GM23338 (cell line): Measurements from ENCODE around the gene KLK12. TPM values are rescaled to one million over a fixed set of nuclear protein-coding genes. Genes with fewer than 3 reads are reported as not detected.

Source experiments
- ATAC-seq: fragments of 200-7000 bp; cut with Tn5 transposase; 3 replicates; pipeline ENCODE4 v1.9.1; 2020
- DNase-seq: peaks from one replicate; pipeline ENCODE4 v3.0.0-alpha.2; 2015; ENCODE audit warnings: low spot score
- H2AFZ ChIP-seq: fragments of 200-600 bp; sonication (generic); 2 replicates; pipeline ENCODE4 v1.8.0; 2016; ENCODE audit warnings: antibody characterized with exemption, mild to moderate bottlenecking, moderate library complexity
- H3F3A ChIP-seq: fragments of 200-600 bp; sonication (generic); replicated peaks from 2 replicates; pipeline ENCODE4 v1.8.0; 2017; ENCODE audit warnings: antibody characterized with exemption, mixed run types, low read depth
- H3K27ac ChIP-seq: fragments of 200-600 bp; sonication (generic); 2 replicates; pipeline ENCODE4 v1.6.1; 2016; ENCODE audit warnings: low read depth
- H3K27me3 ChIP-seq: fragments of 200-600 bp; sonication (generic); 2 replicates; pipeline ENCODE4 v1.8.0; 2016; ENCODE audit warnings: mild to moderate bottlenecking, mixed run types, moderate library complexity; ENCODE audit not compliant: insufficient read depth
- H3K36me3 ChIP-seq: fragments of 200-600 bp; sonication (generic); 2 replicates; pipeline ENCODE4 v1.8.0; 2016; ENCODE audit warnings: mild to moderate bottlenecking; ENCODE audit not compliant: insufficient read depth
- H3K4me1 ChIP-seq: fragments of 200-600 bp; sonication (generic); 2 replicates; pipeline ENCODE4 v1.8.0; 2016; ENCODE audit warnings: mild to moderate bottlenecking, moderate library complexity; ENCODE audit not compliant: insufficient read depth
- H3K4me2 ChIP-seq: fragments of 200-600 bp; sonication (generic); 2 replicates; pipeline ENCODE4 v1.7.1; 2017; ENCODE audit warnings: mixed run types
- H3K4me3 ChIP-seq: fragments of 200-600 bp; sonication (generic); 2 replicates; pipeline ENCODE4 v1.6.1; 2016; ENCODE audit warnings: mixed run types
- H3K79me2 ChIP-seq: fragments of 200-600 bp; sonication (generic); replicated peaks from 2 replicates; pipeline ENCODE4 v1.8.0; 2017; ENCODE audit warnings: mild to moderate bottlenecking; ENCODE audit not compliant: insufficient read depth
- H3K9me2 ChIP-seq: fragments of 200-600 bp; sonication (generic); 2 replicates; pipeline ENCODE4 v1.8.0; 2017; ENCODE audit not compliant: insufficient read depth
- H4K20me1 ChIP-seq: fragments of 200-600 bp; sonication (generic); replicated peaks from 2 replicates; pipeline ENCODE4 v1.8.0; 2017; ENCODE audit warnings: mild to moderate bottlenecking; ENCODE audit not compliant: insufficient read depth
- H3K27ac Mint-ChIP-seq: 2 replicates; pipeline ENCODE4 v1.8.0; 2020; ENCODE audit warnings: inconsistent platforms, mild to moderate bottlenecking, moderate library complexity, mixed read lengths
- H3K27me3 Mint-ChIP-seq: 3 replicates; pipeline ENCODE4 v1.8.0; 2022; ENCODE audit warnings: low read depth, mild to moderate bottlenecking, moderate library complexity, mixed read lengths, inconsistent platforms; ENCODE audit not compliant: insufficient read depth, poor library complexity
- H3K36me3 Mint-ChIP-seq: 3 replicates; pipeline ENCODE4 v1.8.0; 2021; ENCODE audit warnings: low read depth, mild to moderate bottlenecking, inconsistent platforms, moderate library complexity, mixed read lengths
- H3K4me1 Mint-ChIP-seq: 3 replicates; pipeline ENCODE4 v1.8.0; 2020; ENCODE audit warnings: mild to moderate bottlenecking, inconsistent platforms, mixed read lengths
- H3K4me3 Mint-ChIP-seq: 3 replicates; pipeline ENCODE4 v1.8.0; 2021; ENCODE audit warnings: moderate library complexity, mild to moderate bottlenecking, inconsistent platforms, mixed read lengths
- H3K9me3 Mint-ChIP-seq: 3 replicates; pipeline ENCODE4 v1.8.0; 2020; ENCODE audit warnings: moderate library complexity, mild to moderate bottlenecking, inconsistent platforms, mixed read lengths
- CREB1 ChIP-seq: fragments of 250-450 bp; sonication (Bioruptor Pico); IDR thresholded peaks from 2 replicates; pipeline ENCODE4 v1.5.0; 2020; ENCODE audit warnings: low read depth, mild to moderate bottlenecking, moderate library complexity
- EZH2 ChIP-seq: fragments of 200-600 bp; sonication (generic); IDR thresholded peaks from one replicate; pipeline ENCODE4 v1.8.0; 2017; ENCODE audit warnings: antibody characterized with exemption, mild to moderate bottlenecking, low read depth; ENCODE audit not compliant: unreplicated experiment
- JUNB ChIP-seq: IDR thresholded peaks from one replicate; pipeline ENCODE4 v1.6.1; 2016; ENCODE audit warnings: antibody characterized with exemption; ENCODE audit not compliant: unreplicated experiment
- ZNF331 ChIP-seq: fragments of 250-450 bp; sonication (Bioruptor Pico); IDR thresholded peaks from 2 replicates; pipeline ENCODE4 v1.5.0; 2020; ENCODE audit warnings: low read depth, mild to moderate bottlenecking, moderate library complexity
- polyA plus RNA-seq: library from polyadenylated mRNA; unstranded; fragments of >200 nt; fragmentation: Nextera tagmentation; extraction: Ambion mirVana; gene quantifications from 2 replicates; pipeline ENCODE4 v1.2.1, GENCODE V29; 2016
- total RNA-seq: library from RNA; depleted of rRNA; stranded (reverse); fragments of >200 nt; shearing (Covaris generic); gene quantifications from 2 replicates; pipeline ENCODE4 v1.2.3, GENCODE V29; 2014
- TF ChIP-seq, protein P1 (sequence below): fragments of 250-450 bp; sonication (Bioruptor Pico); IDR thresholded peaks from 2 replicates; pipeline ENCODE4 v1.5.0; 2020; ENCODE audit warnings: mild to moderate bottlenecking, moderate library complexity
- TF ChIP-seq, protein P2 (sequence below): IDR thresholded peaks from one replicate; pipeline ENCODE4 v1.6.1; 2018; ENCODE audit warnings: antibody characterized with exemption; ENCODE audit not compliant: unreplicated experiment

Gene KLK12
- total and polyA plus RNA-seq, 2 experiments from 2014 or later, result not detected

DNA sequence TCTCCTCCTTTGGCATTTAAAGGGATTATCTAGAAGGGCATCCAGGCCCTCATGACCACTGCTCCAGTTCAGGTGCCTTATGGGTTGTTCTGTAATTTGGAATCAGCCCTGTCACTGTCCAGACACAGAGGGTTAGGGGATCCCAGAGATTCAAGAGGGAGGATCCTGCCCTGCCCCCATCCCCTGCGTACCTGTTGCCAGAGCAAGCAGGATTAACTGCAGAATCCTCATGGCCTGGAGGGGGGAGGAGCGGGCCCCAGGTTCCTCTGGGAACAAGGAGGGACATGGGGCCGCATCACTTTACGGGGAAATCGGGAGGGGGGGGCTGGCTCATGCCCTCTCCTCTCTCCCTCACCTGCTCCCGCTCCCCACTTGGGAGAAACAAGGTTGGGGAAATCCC is 9.4 kb downstream of the KLK12 start (continued):
- TF ChIP-seq, protein P1, sequence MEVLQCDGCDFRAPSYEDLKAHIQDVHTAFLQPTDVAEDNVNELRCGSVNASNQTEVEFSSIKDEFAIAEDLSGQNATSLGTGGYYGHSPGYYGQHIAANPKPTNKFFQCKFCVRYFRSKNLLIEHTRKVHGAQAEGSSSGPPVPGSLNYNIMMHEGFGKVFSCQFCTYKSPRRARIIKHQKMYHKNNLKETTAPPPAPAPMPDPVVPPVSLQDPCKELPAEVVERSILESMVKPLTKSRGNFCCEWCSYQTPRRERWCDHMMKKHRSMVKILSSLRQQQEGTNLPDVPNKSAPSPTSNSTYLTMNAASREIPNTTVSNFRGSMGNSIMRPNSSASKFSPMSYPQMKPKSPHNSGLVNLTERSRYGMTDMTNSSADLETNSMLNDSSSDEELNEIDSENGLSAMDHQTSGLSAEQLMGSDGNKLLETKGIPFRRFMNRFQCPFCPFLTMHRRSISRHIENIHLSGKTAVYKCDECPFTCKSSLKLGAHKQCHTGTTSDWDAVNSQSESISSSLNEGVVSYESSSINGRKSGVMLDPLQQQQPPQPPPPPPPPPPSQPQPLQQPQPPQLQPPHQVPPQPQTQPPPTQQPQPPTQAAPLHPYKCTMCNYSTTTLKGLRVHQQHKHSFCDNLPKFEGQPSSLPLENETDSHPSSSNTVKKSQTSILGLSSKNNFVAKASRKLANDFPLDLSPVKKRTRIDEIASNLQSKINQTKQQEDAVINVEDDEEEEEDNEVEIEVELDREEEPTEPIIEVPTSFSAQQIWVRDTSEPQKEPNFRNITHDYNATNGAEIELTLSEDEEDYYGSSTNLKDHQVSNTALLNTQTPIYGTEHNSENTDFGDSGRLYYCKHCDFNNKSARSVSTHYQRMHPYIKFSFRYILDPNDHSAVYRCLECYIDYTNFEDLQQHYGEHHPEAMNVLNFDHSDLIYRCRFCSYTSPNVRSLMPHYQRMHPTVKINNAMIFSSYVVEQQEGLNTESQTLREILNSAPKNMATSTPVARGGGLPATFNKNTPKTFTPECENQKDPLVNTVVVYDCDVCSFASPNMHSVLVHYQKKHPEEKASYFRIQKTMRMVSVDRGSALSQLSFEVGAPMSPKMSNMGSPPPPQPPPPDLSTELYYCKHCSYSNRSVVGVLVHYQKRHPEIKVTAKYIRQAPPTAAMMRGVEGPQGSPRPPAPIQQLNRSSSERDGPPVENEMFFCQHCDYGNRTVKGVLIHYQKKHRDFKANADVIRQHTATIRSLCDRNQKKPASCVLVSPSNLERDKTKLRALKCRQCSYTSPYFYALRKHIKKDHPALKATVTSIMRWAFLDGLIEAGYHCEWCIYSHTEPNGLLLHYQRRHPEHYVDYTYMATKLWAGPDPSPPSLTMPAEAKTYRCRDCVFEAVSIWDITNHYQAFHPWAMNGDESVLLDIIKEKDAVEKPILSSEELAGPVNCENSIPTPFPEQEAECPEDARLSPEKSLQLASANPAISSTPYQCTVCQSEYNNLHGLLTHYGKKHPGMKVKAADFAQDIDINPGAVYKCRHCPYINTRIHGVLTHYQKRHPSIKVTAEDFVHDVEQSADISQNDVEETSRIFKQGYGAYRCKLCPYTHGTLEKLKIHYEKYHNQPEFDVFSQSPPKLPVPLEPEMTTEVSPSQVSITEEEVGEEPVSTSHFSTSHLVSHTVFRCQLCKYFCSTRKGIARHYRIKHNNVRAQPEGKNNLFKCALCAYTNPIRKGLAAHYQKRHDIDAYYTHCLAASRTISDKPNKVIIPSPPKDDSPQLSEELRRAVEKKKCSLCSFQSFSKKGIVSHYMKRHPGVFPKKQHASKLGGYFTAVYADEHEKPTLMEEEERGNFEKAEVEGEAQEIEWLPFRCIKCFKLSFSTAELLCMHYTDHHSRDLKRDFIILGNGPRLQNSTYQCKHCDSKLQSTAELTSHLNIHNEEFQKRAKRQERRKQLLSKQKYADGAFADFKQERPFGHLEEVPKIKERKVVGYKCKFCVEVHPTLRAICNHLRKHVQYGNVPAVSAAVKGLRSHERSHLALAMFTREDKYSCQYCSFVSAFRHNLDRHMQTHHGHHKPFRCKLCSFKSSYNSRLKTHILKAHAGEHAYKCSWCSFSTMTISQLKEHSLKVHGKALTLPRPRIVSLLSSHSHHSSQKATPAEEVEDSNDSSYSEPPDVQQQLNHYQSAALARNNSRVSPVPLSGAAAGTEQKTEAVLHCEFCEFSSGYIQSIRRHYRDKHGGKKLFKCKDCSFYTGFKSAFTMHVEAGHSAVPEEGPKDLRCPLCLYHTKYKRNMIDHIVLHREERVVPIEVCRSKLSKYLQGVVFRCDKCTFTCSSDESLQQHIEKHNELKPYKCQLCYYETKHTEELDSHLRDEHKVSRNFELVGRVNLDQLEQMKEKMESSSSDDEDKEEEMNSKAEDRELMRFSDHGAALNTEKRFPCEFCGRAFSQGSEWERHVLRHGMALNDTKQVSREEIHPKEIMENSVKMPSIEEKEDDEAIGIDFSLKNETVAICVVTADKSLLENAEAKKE (CRISPR knock-in tag), result no peak
- TF ChIP-seq JUNB, result no peak

DNA sequence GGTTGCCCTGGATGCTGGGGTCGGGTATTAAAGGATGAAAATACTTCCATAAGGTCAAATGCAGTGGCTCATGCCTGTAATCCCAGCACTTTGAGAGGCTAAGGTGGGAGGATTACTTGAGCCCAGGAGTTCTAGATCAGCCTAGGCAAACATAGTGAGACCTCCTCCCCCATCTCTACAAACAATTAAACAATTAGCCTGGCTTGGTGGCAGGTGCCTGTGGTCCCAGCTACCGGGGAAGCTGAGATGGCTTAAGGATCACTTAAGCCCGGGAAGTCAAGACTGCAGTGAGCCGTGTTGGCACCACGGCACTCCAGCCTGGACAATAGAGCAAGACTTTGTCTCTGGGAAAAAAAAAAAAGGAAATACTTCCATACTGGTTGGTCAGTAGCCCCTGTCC is 9.9 kb downstream of the KLK12 start:
- peaks cover 5% of the 10 kb centered on the region; the same call in 1 of the 2 replicates for H3K4me1 ChIP-seq
- H2AFZ ChIP-seq, result no peak overlapping the region
- Mint-ChIP-seq H3K36me3 (peaks cover 3% of the 10 kb centered on the region; the same call in 1 of the 3 replicates), H3K27me3 (peaks cover 18% of the 10 kb centered on the region), H3K27ac (no peak overlapping the region), H3K4me3 (no peak overlapping the region), H3K4me1 (peaks cover 37% of the 10 kb centered on the region), H3K9me3 (no peaks in the 10 kb centered on the region; the same call in 2 of the 3 replicates)
- no peaks in the 10 kb centered on the region for H4K20me1 ChIP-seq
- H3K4me3 ChIP-seq, result no peak overlapping the region
- ATAC-seq, result no peak
- H3K4me2 ChIP-seq, result no peak overlapping the region
- H3F3A ChIP-seq, result no peaks in the 10 kb centered on the region
- H3K9me2 ChIP-seq, result peaks cover 7% of the 10 kb centered on the region; the same call in 1 of the 2 replicates
- H3K36me3 ChIP-seq, result no peaks in the 10 kb centered on the region
- H3K79me2 ChIP-seq, result no peaks in the 10 kb centered on the region
- DNase-seq, result no peak
- H3K27me3 ChIP-seq, result peaks cover 2% of the 10 kb centered on the region; the same call in 1 of the 2 replicates
- H3K27ac ChIP-seq, result no peak overlapping the region
- TF ChIP-seq, protein P1 (CRISPR knock-in tag), result no peak
- no peak for TF ChIP-seq CREB1 (CRISPR knock-in tag)
- TF ChIP-seq, protein P2, sequence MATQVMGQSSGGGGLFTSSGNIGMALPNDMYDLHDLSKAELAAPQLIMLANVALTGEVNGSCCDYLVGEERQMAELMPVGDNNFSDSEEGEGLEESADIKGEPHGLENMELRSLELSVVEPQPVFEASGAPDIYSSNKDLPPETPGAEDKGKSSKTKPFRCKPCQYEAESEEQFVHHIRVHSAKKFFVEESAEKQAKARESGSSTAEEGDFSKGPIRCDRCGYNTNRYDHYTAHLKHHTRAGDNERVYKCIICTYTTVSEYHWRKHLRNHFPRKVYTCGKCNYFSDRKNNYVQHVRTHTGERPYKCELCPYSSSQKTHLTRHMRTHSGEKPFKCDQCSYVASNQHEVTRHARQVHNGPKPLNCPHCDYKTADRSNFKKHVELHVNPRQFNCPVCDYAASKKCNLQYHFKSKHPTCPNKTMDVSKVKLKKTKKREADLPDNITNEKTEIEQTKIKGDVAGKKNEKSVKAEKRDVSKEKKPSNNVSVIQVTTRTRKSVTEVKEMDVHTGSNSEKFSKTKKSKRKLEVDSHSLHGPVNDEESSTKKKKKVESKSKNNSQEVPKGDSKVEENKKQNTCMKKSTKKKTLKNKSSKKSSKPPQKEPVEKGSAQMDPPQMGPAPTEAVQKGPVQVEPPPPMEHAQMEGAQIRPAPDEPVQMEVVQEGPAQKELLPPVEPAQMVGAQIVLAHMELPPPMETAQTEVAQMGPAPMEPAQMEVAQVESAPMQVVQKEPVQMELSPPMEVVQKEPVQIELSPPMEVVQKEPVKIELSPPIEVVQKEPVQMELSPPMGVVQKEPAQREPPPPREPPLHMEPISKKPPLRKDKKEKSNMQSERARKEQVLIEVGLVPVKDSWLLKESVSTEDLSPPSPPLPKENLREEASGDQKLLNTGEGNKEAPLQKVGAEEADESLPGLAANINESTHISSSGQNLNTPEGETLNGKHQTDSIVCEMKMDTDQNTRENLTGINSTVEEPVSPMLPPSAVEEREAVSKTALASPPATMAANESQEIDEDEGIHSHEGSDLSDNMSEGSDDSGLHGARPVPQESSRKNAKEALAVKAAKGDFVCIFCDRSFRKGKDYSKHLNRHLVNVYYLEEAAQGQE, result no peak
- no peak for TF ChIP-seq ZNF331 (CRISPR knock-in tag)
- no peak for TF ChIP-seq EZH2
